Right cardiac atrium (tissue), 5 donors: ENCODE results near the gene CEP350. TPM values are rescaled to one million over a fixed set of nuclear protein-coding genes. Genes with fewer than 3 reads are reported as not detected.

Experiments
- ATAC-seq, 2 donors: fragments of 200-7000 bp; cut with Tn5 transposase; one replicate each; pipeline versions ENCODE4 v1.8.0 to v1.9.1; 2020; ENCODE audit warnings: moderate library complexity in 2 of 2, mild to moderate bottlenecking in 1 of 2
- DNase-seq, 3 donors: peaks; one replicate each; pipeline ENCODE4 v3.0.0-alpha.2; 2020
- H3K27ac ChIP-seq: one replicate; pipeline ENCODE4 v1.5.1; 2013; ENCODE audit warnings: mild to moderate bottlenecking, low read length, control low read depth, moderate library complexity
- H3K27me3 ChIP-seq: one replicate; pipeline ENCODE4 v1.6.1; 2013; ENCODE audit not compliant: control insufficient read depth, insufficient read depth
- H3K4me1 ChIP-seq: one replicate; pipeline ENCODE4 v1.6.1; 2013; ENCODE audit warnings: low read length; ENCODE audit not compliant: control insufficient read depth, insufficient read depth
- H3K4me3 ChIP-seq: one replicate; pipeline ENCODE4 v1.5.1; 2013; ENCODE audit warnings: low read length, control low read depth
- H3K9me3 ChIP-seq: one replicate; pipeline ENCODE4 v1.6.1; 2013; ENCODE audit warnings: low read length; ENCODE audit not compliant: control insufficient read depth
- WGBS: extraction: QIAGEN DNeasy Blood & Tissue Kit; methylation state at CpG from one replicate; pipeline ENCODE4 v1.1.7; 2013; 5-methylcytosine and 5-hydroxymethylcytosine counted together
- intact Hi-C, 4 donors: fragments of 100-400 bp; cut with DNase I; formaldehyde crosslinking; loops; one replicate each; pipeline versions ENCODE4 v1.11.0 to v1.14.0; 2022 to 2023
- polyA plus RNA-seq: library from polyadenylated mRNA; stranded (reverse); fragments of 200-250 nt; gene quantifications from one replicate; pipeline ENCODE4 v1.2.3, GENCODE V29; 2013
- total RNA-seq, 4 donors: library from RNA; stranded (reverse); fragmentation: NEBNext Ultra II Directional; extraction: Animal tissue kit (Norgen Biotek cat#: 25700); gene quantifications; one replicate each; pipeline ENCODE4 v1.2.1, GENCODE V29; 2021
- donor health status: healthy with polysubstance abuse.
- donor health status: DM: no; HTN: yes; CAD: no.
- donor health status: DM: no; HTN: no; CAD: no.
- donor health status: DM: no; HTN: yes; CAD: no; lungs with severe emphysema.
- donor health status: DM: yes; HTN: yes; CAD: no.

The CEP350 gene
- total and polyA plus RNA-seq, 5 donors: 6.8 to 40.3 (median 35.1) TPM

DNA sequence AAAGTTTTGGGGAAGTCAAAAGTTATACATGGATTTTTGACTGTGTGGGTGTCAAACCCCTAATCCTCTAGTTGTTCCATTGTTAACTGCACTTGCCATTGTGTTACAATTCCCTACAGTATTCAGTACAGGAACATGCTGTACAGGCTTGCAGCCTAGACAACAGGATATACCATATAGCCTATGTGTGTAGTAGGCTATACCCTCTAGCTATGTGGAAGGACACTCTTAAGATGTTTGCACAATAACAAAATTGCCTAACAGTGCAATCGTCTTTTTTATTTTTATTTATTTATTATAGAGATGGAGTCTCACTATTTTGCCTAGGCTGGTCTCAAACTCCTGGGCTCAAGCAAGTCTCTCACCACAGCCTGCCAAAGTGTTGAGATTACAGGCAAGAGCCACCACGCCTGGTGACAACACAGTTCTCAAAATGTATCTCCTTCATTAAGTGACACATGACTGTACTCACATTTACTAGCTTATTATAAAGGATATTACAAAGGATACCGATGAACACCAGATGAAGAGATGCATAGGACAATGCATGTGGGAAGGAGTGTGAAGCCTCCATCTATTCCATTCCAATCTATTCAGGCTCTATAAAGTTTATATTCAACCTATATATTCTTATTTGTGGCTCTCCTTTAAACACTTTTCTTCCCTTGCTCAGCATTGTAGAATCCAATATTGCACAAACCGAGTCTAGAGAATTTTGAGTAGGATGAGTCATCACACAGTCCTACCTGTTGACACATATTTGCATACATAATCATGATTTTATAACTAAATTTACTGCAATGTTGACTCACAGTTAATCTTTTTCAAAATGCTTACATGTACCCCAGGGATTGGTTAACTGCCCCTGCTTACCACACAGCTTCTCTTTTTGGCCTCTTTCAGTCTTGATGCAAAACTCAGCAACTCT, 28.4 kb upstream of the CEP350 start:
- no peak overlapping the region for H3K4me3 ChIP-seq
- intact Hi-C loops: no loop called here
- 77% methylated on average over 4 of the region's 4 CpGs for WGBS
- DNase-seq (no peak), ATAC-seq (no peak)
- no peaks in the 10 kb centered on the region for H3K9me3 ChIP-seq
- H3K4me1 ChIP-seq: peaks cover 5% of the 10 kb centered on the region
- H3K27me3 ChIP-seq: no peaks in the 10 kb centered on the region
- H3K27ac ChIP-seq: no peak overlapping the region

DNA sequence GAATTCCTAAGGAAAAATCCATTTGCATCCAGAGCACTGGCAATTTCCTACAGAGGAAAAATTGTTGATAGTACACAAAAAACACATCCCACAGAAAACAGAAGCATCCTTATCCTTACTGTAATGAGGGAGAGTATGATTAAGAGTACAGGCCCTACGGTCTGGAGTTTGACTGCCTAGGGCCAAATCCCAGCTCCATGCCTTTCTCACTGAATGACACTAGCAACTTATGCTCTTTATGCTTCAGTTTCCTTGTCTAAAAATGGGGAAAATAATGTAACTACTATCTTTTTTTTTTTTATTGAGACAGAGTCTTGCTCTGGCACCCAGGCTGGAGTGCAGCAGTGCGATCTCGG, 27.8 kb upstream of the CEP350 start:
- intact Hi-C loops: no loop called here
- H3K4me3 ChIP-seq: no peak overlapping the region

DNA sequence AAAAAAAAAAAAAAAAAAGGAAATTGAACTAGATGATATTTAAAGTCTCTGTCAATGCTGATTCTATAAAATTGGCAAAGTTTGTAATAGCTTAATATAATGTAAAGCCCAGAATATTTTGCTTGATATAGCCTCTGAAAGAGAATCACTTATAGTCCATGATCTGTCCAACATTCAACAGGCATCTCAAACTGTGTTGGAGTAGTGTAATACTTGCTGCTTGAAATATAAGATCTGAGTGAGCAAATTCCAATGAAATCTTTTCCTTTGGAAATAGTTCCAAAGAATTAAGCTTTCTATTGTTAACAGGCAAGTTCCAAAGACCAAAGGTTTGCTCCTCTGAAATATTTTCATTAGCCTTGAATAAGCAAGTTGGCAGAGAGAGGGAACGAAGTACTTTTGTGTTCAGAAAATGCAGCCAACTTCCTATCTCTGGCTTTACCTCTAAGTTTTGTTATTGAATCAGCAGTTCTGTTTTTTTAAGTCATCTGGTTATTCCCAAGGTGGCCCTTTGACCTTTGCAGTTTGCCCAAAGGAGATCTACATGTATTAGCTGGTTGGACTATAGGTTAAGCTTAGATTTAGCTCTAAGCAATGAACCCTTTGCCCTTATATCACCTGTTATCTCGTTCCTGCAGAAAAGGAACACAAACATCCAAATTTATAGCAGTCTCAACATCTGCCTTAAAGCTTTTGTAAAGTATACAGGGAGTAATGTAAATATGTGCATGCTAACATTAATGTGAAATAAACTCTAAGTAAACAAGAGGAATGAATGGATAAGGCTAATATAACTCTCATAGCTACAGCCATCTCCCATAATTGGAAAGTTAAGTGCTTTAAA, 24.4 kb upstream of the CEP350 start:
- no peaks in the 10 kb centered on the region for H3K9me3 ChIP-seq
- no peak for DNase-seq
- no peak overlapping the region for H3K4me3 ChIP-seq
- ATAC-seq: no peak
- WGBS: 40% methylated on average over 2 of the region's 2 CpGs
- H3K27ac ChIP-seq: no peak overlapping the region
- intact Hi-C loops: no loop called here
- peaks cover 2% of the 10 kb centered on the region for H3K4me1 ChIP-seq
- no peaks in the 10 kb centered on the region for H3K27me3 ChIP-seq

More for the DNA sequence above, 27.8 kb upstream of the CEP350 start:
- WGBS: 95% methylated on average over 3 of the region's 3 CpGs
- H3K27me3 ChIP-seq: no peaks in the 10 kb centered on the region
- DNase-seq: no peak
- ATAC-seq: no peak
- H3K4me1 ChIP-seq: peaks cover 3% of the 10 kb centered on the region
- no peak overlapping the region for H3K27ac ChIP-seq
- H3K9me3 ChIP-seq: no peaks in the 10 kb centered on the region

DNA sequence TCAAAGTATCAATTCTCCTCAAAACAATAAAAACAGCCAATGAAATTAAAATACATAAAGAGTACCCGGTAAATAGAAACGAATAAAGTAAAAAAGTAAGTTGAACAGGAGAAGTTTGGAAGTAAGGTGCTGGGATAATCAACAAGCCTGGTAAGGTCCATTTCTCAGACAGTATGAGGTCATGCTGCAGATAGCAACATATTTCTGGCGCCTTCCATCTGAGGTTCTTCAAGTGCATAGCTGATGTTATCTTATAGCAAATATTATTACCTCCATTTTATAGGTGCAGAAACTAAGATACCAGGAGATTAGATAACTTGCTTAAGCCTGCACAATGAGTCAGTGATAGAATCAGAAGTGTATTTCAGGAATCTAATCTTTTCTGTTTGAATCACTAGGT, 23.7 kb upstream of the CEP350 start:
- H3K4me3 ChIP-seq: no peak overlapping the region
- intact Hi-C loops: no loop called here
- 69% methylated on average over 3 of the region's 3 CpGs for WGBS
- H3K9me3 ChIP-seq: no peaks in the 10 kb centered on the region
- ATAC-seq (no peak), DNase-seq (no peak)
- peaks cover 2% of the 10 kb centered on the region for H3K4me1 ChIP-seq
- no peaks in the 10 kb centered on the region for H3K27me3 ChIP-seq
- H3K27ac ChIP-seq: no peak overlapping the region

DNA sequence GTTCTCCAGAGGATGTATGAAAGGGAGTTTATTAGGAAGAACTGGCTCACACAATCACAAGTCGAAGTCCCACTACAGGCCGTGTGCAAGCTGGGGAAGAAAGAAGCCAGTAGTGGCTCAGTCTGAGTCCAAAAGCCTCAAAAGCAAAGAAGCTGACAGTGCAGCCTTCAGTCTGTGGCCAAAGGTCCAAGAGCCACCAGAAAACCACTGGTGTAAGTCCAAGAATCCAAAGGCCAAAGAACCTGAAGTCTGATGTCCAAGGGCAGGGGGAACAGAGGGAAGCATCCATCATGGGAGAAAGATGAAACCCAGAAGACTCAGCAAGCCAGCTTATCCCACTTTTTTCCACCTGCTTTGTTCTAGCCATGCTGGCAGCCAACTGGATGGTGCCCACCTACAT, 21.4 kb upstream of the CEP350 start:
- no peak overlapping the region for H3K4me3 ChIP-seq
- no peak for DNase-seq
- no peaks in the 10 kb centered on the region for H3K9me3 ChIP-seq
- H3K4me1 ChIP-seq: peaks cover 2% of the 10 kb centered on the region
- WGBS: 83% methylated on average over 2 of the region's 2 CpGs
- ATAC-seq: no peak
- intact Hi-C loops: no loop called here
- no peaks in the 10 kb centered on the region for H3K27me3 ChIP-seq
- H3K27ac ChIP-seq: no peak overlapping the region

DNA sequence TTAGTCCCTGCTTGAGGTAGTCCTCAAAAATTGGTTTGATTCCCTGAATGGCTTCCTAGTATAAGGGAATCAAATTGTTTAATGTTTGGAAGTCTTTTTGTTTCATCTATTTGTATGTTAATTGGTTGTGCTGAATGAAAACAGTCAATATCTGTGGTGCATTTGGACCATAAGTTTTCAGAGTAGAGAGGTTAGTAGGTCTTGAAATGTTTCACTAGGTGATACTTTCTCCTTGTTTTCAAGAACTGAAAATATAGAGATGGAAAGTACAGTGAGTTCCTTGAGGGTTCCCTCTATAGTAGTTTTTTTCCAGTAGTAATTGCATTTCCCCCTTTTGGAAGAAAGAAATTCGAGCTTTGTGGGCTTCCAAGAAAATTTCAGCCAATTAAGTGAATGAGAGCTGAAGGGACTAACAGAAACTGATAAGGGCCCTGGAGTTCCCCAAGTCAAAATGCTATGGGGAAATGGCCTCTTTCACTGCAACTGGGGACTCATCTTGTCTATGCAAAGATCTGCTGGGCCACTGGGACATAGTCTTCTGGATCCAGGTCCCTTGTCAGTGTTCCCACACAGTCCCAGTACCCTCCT, 18.6 kb upstream of the CEP350 start:
- WGBS: 54% methylated on average over 1 of the region's 1 CpG
- no peaks in the 10 kb centered on the region for H3K4me1 ChIP-seq
- H3K27me3 ChIP-seq: no peaks in the 10 kb centered on the region
- no peak overlapping the region for H3K27ac ChIP-seq
- H3K9me3 ChIP-seq: no peaks in the 10 kb centered on the region
- intact Hi-C loops: no loop called here
- ATAC-seq: no peak
- no peak overlapping the region for H3K4me3 ChIP-seq
- DNase-seq: no peak

DNA sequence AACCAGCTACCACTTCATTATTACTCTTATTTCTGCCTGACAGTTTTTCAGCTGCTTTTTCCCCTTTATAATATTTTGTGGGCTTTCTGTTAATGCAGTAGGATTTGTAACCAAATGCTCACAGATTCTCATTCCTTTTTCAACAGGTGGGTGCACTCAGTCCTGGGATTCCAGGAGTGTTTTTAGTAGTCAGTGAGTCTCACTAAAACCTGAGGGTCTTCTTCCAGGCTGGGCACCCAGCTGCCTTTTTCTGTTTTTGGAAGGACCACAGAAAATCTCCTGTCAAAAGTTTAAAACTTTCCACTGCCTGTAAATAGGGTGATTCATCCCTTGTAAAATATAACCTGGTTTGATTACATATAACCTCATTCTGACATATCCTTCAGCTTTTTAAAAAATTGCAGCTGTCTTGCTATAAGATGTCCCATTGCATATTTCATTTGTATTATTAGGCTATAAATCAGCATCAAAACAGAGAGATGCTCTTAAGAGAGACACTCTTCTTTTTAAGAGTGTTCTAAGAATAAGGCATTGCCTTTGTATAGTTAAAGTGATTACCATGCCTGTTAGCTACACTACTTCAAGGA, 16.8 kb upstream of the CEP350 start:
- ATAC-seq: no peak
- intact Hi-C loops: no loop called here
- DNase-seq: no peak
- Histone ChIP-seq H3K4me3 (no peak overlapping the region), H3K4me1 (no peaks in the 10 kb centered on the region), H3K27me3 (no peaks in the 10 kb centered on the region), H3K9me3 (no peaks in the 10 kb centered on the region), H3K27ac (no peak overlapping the region)

DNA sequence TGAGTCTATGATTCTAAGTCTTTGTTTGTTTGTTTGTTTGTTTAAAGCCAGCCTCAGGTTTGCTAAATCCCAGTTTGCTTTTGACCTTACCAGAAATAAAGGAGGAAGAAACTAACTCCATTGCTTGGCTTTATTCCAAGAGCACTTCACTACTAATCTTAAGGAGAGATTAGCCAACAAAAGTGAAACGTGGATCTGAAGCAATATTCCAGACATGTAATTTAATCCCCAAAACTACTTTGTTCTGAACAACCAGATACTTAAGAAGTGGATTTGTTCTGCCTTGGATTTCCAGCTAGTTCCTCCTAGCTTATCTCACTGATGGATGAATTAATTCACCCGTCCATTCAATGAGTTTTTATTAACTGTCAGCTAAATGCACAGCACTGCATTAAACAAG, 15.9 kb upstream of the CEP350 start:
- ATAC-seq (no peak), DNase-seq (no peak)
- intact Hi-C loops: no loop called here
- no peak overlapping the region for H3K4me3 ChIP-seq
- H3K27ac ChIP-seq: no peak overlapping the region
- WGBS: 27% methylated on average over 2 of the region's 2 CpGs
- no peaks in the 10 kb centered on the region for H3K27me3 ChIP-seq
- H3K4me1 ChIP-seq: no peaks in the 10 kb centered on the region
- H3K9me3 ChIP-seq: no peaks in the 10 kb centered on the region

DNA sequence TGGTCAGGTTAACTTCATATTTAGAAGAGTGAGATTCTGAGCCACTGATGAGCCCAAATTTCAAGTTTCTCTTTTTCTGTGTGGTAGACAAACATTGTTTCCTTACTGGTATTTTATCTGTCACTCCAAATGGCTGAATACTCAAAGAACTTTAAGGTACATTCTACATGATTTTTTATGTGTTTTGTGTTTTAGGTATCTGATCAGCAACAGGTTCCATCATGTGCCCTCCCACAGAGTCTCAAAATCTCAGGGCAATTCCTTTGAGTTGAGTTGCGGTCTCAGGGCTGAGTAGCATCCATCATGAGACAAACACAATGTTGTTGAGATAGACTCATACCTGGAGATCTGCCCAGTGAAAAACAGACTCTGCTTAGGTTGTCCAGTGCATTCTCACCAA, 14.7 kb upstream of the CEP350 start:
- H3K27ac ChIP-seq: no peak overlapping the region
- WGBS: 98% methylated on average over 1 of the region's 1 CpG
- H3K4me3 ChIP-seq: no peak overlapping the region
- no peaks in the 10 kb centered on the region for H3K4me1 ChIP-seq
- ATAC-seq: no peak
- no peaks in the 10 kb centered on the region for H3K9me3 ChIP-seq
- intact Hi-C loops: no loop called here
- no peaks in the 10 kb centered on the region for H3K27me3 ChIP-seq
- DNase-seq: no peak

DNA sequence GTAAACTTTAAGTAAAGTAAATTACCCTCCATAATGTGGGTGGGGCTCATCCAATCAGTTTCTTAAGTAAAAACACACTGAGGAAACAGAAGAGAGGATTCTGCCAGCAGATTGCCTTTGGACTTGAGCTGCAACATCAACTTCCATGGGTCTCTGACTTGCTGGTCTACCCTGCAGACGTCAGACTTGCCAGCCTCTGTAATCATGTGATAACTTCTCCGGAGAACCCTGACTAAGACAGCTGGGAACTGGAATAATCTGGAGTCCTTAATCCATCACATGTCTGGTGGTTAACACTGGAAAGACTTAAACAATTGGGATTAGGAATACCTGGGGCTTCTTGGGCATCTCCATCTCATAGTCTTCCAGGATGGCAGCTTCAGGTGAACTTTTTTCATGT, 13.2 kb upstream of the CEP350 start:
- intact Hi-C loops: no loop called here
- WGBS: 44% methylated on average over 2 of the region's 2 CpGs
- H3K4me1 ChIP-seq: no peaks in the 10 kb centered on the region

DNA sequence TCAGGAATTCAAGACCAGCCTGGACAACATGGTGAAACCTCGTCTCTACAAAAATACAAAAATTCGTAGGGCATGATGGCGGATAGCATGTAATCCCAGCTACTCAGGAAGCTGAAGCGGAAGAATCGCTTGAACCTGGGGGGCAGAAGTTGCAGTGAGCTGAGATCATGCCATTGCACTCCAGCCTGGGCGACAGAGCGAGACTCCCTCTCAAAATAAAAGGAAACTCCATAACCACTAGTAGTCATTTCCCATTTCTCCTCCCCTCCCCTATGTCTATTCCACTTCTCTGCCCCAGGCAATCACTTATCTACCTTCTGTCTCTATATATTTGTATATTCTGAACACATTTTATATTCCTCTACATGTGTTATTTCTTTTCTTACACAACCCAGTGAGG, 4.0 kb upstream of the CEP350 start:
- Histone ChIP-seq H3K4me3 (no peak overlapping the region), H3K4me1 (peaks cover 2% of the 10 kb centered on the region), H3K27me3 (no peaks in the 10 kb centered on the region), H3K9me3 (no peaks in the 10 kb centered on the region), H3K27ac (no peak overlapping the region)
- intact Hi-C loops: loop anchor here in 1 of 4 donors (10.0 kb wide), 1 partner anchor 66 kb away; the partner anchor contains the start of gene TOR1AIP1
- ATAC-seq (no peak), DNase-seq (no peak)
- 85% methylated on average over 7 of the region's 7 CpGs for WGBS

More for the DNA sequence above, 13.2 kb upstream of the CEP350 start:
- H3K27ac ChIP-seq: no peak overlapping the region
- H3K27me3 ChIP-seq: no peaks in the 10 kb centered on the region
- no peak for ATAC-seq
- H3K4me3 ChIP-seq: no peak overlapping the region
- DNase-seq: no peak
- H3K9me3 ChIP-seq: no peaks in the 10 kb centered on the region
